GM12875 (cell line): ENCODE data around the gene SAFB.

Source experiments
- H3K4me3 ChIP-seq: one replicate; pipeline ENCODE4 v1.5.1; 2011; ENCODE audit warnings: low read depth, low read length, control low read depth
- CTCF ChIP-seq: IDR thresholded peaks from 2 replicates; pipeline ENCODE4 v1.5.1; 2011; ENCODE audit warnings: low read depth, mild to moderate bottlenecking, control low read depth, inconsistent platforms, low read length, moderate library complexity, borderline replicate concordance; ENCODE audit not compliant: insufficient read depth

Gene SAFB

GRCh38 chr19:5637971-5638370 is 15.1 kb downstream of the SAFB start:
- no peak for TF ChIP-seq CTCF
- H3K4me3 ChIP-seq = no peak overlapping the region

GRCh38 chr19:5641171-5641570 is 18.3 kb downstream of the SAFB start:
- no peak for TF ChIP-seq CTCF
- no peak overlapping the region for H3K4me3 ChIP-seq

- H3K4me3 ChIP-seq = no peak overlapping the region
- no peak for TF ChIP-seq CTCF
Measured at GRCh38 chr19:5642204-5642603, 19.3 kb downstream of the SAFB start.

GRCh38 chr19:5643060-5643459 is 20.2 kb downstream of the SAFB start:
- TF ChIP-seq CTCF = no peak
- H3K4me3 ChIP-seq = no peak overlapping the region

GRCh38 chr19:5644037-5644436 is 21.2 kb downstream of the SAFB start:
- H3K4me3 ChIP-seq = no peak overlapping the region
- TF ChIP-seq CTCF = no peak

- no peak for TF ChIP-seq CTCF
- H3K4me3 ChIP-seq = no peak overlapping the region
Measured at GRCh38 chr19:5645409-5645808, 22.5 kb downstream of the SAFB start.

GRCh38 chr19:5646703-5647102 is 23.8 kb downstream of the SAFB start:
- H3K4me3 ChIP-seq = no peak overlapping the region
- TF ChIP-seq CTCF = no peak
